Smooth muscle cell of the brain vasculature (primary cell): ENCODE measurements around the gene ULK3.

Source experiments
- DNase-seq: peaks from one replicate; pipeline ENCODE4 v3.0.0-alpha.2; 2012; ENCODE audit warnings: low read depth, low spot score

ULK3 gene

DNA sequence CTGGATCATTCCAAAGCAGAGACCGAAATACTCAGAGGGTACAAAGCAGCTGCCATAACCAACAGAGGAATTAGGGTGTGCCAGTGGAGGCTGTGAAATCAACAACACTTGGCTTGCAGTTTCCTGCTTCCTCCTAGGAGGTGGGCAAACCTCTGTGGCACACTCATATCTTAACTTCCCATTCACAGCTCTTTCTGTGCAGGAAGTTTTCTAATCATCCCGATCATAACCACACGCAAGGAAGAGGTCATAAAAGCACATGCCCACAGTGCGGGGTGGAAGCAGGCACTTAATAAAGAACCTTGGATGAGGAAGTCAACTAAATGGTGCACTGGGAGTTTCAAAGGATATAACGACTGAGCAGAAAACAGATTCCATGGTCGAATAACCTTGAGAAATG is 25.1 kb upstream of the ULK3 start:
- no peak for DNase-seq

DNA sequence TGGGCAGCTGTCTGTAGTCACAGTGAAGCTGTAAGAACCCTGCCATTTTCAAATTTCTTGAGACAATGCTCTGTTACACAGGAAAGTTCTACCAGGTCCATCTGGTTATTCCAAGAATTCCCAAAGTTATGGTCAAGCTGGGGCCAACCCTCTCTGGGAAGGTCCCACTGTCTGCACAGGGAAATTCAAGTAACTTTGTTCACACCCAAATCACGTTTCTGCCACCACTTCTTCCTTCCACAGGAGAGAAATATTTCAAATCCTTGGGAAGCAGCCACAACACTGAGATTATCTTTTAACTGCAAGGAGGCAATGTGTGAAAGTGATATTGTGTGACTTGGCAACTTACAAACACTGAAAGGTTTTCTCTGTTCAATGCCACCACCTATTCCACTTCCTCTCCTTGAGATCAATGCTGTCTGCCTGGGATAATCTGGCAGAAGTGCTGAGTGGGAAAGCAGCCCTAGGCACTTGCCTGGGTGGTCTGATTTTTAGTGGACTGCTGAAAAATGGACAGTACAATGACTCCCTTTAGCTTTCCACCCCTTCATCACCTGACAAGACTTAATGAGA is 24.6 kb upstream of the ULK3 start:
- DNase-seq = no peak

DNA sequence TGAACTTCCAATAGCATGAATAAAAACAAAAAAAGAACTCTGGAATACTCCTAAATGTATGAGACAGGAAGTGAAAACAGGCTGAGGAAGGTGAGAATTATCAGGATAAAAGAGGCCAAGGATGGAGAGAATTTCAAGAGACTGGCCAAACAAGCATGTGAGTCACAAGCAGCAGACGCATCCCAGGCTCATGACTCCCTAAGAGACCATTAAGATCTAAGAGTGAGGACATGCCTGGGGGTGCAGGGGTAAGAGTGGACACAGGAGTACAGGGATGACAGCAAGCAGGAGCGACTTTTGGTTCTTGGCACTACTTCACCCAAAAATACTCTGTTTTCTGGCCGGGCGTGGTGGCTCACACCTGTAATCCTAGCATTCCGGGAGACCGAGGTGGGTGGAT is 23.1 kb upstream of the ULK3 start:
- no peak for DNase-seq

GRCh38 chr15:74865316-74865715 is 22.4 kb upstream of the ULK3 start:
- no peak for DNase-seq

DNA sequence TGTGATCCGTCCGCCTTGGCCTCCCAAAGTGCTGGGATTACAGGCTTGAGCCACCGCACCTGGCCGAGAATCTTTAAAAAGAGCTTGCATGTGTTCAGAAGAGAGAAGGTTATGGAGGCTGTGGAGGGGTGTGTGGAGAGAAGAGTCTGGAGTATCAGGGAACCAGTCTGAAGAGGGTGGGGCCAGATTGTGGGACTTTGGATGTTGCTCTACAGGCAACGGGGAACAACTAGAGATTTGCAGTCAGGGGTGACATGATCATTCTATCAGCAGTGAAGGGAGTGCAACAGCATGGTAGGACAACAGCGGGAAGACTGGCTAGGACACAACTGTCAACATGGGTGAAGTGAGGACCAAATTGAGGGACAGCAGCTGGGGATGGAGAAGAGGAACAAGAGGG is 21.3 kb upstream of the ULK3 start:
- DNase-seq = no peak

- DNase-seq = no peak
Observed at GRCh38 chr15:74863239-74864056, 20.5 kb upstream of the ULK3 start.

GRCh38 chr15:74858369-74858740 is 15.4 kb upstream of the ULK3 start:
- no peak for DNase-seq

- DNase-seq = no peak
Observed at GRCh38 chr15:74857671-74858368, 14.9 kb upstream of the ULK3 start.

DNA sequence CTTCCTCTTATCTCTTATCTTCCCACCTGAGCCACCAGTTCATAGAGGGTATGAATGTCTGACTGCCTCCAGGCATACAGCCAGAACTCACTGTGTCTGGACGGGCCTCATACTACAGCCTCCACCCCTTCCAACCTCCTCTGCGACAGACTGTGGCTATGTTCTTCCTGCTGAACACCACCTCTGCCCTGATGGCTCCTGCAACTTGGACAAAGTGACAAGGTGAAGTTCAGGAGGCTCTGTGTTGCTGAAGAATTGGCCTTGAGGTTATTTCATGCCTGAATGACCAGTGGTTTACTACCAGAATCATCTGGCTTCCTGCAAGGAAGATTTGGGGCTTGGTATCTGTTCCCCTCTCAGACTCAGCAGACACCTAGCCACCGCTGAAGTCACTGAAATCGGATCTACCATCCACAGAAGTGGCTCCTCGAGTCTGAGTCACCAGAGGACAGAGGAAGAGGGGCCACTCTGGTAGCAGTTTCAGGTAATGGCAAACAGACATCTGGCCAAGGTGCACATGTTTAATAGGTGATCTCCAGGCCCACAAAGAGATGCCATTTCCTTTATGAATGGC is 14.2 kb upstream of the ULK3 start:
- DNase-seq = no peak

DNA sequence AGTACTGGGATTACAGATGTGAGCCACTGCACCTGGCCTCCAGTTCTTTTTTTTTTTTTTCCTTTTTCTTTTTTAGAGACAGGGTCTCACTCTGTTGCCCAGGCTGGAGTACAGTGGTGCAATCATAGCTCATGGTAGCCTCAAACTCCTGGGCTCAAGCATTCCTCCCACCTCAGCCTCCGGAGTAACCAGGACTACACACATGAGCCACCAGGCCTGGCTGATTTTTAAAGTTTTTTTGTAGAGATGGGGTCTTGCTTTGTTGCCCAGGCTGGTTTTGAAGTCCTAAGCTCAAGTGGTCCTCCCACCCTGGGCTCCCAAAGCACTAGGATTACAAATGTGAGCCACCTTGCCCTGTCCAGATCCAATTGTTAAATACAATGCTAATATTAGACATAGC is 13.6 kb upstream of the ULK3 start:
- DNase-seq = no peak

DNA sequence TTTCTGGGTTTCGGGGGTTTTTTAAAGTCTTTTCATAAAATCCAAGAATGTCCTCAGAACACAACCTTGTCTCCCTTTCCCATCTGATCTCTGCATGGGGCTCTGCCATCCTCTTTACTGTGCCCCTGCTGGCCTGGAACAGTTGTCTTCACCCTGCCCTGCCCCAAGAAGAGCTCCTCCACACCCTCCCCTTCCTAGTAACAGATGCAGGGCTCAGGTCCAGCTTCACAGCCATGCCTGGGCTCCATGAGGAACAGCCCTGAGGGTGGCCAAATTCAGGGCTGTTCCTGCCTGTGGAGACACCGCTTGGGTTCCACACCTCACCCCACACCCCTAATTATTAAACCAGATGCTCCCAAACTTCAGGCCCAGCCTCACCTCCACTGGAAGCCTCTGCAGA is 12.9 kb upstream of the ULK3 start:
- DNase-seq = no peak

GRCh38 chr15:74854453-74855022 is 11.6 kb upstream of the ULK3 start:
- no peak for DNase-seq

- DNase-seq = no peak
Observed at GRCh38 chr15:74851960-74852359, 9.0 kb upstream of the ULK3 start.

DNA sequence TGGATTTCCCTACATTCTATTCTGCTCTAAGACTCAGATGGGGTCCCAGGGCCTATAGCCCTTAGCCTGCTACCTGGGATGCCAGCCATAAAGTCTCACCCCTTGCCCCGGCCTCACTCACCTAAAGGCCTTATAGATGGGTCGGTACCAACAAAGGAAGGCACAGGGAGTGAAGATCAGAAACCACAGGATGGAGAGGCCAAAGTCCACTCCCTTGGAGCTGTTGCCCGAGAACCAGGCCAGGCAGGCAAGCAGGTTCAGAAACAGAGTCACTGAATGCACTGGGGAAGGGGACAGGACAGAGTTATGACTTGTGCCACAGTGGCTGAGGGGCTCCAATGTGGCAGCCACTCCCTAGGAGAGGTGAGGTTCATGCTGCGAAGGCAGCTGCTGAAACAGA is 7.4 kb upstream of the ULK3 start:
- no peak for DNase-seq

- DNase-seq = no peak
Observed at GRCh38 chr15:74847432-74847831, 4.5 kb upstream of the ULK3 start.

- no peak for DNase-seq
Observed at GRCh38 chr15:74845581-74845980, 2.6 kb upstream of the ULK3 start.

- DNase-seq = no peak
Observed at GRCh38 chr15:74845208-74845568, 2.2 kb upstream of the ULK3 start.

- no peak for DNase-seq
Observed at GRCh38 chr15:74844319-74845207, 1.6 kb upstream of the ULK3 start.

- DNase-seq = no peak
Observed at GRCh38 chr15:74843891-74844299, 939 bp upstream of the ULK3 start.

DNA sequence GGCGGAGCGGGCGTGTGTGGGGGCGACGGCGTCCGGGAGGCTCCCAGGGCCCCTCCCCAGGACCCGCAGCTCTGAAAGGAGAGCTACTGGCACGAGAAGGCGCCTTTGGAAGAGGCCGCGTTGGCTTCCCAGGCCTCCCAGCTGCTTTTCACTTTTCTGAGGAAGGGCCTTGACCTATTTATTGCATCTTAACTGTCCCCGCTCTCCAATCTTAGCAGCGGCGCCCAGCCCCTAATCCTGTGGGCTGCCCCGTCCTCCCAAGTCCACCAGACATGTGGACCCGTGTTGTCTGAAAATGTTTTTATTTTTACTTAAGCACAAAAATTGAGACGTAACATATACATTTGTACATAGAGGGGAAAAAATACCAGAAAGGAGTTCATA is 481 bp upstream of the ULK3 start:
- DNase-seq = no peak

GRCh38 chr15:74841891-74842373 is 1.0 kb downstream of the ULK3 start:
- no peak for DNase-seq
